SW480 (cell line): ENCODE measurements around the gene EXOC4.
A peak's percentile ranks its signal among the peaks of the same experiment; 100 is the strongest.
"Not testable (repeated sequence)": the region's sequence is repeated elsewhere in the genome, so short reads cannot be mapped to it uniquely, and the experiment has no call there.

ENCODE experiments used
- DNase-seq: peaks from one replicate; pipeline ENCODE4 v3.0.0-alpha.2; 2016; ENCODE audit warnings: low spot score

The EXOC4 gene

DNA sequence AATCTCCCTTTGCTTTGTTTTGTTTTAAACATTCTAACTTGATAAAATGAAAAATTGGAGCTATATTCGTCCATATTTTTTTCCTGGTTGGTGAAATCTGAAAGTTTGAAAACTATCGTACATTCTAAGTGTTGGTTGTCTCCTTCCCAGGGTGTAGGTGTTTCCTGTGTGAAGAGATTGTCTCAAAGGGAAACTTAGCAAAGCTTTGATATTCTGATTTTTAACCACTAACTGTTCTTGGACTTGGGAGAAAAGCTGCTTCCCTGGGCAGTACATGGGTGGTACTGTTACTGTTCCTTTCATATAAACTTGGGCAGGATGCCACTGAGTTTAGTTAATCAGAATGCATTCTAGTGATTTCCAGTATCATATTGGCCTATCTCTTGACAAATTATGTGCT is 620.8 kb downstream of the EXOC4 start:
- no peak for DNase-seq

DNA sequence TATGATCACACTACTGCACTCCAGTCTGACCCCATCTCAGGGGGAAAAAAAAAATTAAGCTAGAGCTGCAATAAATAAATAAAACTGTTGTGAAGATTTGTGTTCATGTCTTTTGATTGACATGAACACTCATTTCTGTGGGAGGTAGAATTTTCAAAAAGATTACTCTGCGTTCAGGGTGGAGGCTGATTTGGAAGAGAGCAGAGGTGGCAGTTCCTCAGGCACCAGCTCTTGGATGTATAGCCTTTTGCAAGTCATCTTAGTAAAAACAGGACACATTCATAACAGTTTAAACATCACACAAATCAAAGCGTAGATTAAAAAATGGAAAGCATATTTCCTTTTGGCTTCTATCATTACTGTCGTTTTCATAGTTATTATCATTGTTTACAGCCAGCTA is 630.7 kb downstream of the EXOC4 start:
- DNase-seq: no peak

DNA sequence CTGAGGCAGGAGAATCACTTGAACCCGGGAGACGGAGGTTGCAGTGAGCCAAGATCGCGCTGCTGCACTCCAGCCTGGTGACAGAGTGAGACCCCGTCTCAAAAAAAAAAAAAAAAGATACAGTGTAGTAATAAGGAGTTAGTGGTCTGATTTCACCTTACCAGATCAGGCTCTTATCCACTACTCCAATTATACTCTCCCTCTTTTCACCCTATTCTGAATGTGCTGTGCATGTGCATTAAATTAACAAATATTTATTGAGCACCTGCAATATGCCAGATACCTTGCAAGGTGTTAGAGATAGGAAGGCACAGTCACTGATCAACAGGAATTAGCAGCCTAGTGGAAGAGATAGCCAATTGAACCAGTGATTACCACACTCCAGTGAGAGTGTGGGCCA is 632.3 kb downstream of the EXOC4 start:
- no peak for DNase-seq

DNA sequence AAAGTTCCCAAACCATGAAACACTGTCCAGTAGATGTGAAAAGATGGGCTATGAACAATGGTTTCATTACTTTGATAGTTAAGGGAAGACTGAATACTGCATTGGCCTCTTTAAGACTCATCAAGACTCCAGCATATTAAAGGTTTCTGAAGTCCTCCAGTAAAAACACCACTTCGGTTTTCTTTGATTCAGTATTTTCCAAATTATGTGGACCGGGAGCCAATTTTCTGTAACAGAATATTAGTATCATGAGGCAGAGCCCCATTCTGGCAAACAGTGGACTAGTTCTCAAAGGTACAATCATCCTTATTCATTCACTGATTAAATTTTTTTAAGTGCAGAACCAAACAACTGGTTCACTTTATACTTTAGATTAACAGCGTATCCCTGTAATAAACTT is 633.2 kb downstream of the EXOC4 start:
- DNase-seq: no peak

DNA sequence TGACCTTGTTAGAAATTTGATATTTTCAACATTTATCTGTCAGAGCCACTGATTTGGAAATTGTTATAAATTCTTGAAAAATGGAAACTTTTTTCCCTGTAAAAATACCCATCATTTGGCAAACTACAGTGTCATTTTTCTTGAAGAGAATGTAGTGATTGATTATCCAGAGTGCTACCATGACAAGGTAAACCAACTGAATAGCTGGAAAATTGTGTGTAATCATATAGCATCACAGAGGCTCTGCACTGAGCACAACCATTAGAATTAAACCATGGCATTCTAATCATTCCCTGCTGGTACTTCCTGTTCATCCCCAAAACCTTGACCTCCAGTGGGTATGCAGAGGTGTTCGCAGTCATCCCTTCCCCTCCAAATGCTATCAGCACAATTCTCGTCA is 633.9 kb downstream of the EXOC4 start:
- DNase-seq: no peak

DNA sequence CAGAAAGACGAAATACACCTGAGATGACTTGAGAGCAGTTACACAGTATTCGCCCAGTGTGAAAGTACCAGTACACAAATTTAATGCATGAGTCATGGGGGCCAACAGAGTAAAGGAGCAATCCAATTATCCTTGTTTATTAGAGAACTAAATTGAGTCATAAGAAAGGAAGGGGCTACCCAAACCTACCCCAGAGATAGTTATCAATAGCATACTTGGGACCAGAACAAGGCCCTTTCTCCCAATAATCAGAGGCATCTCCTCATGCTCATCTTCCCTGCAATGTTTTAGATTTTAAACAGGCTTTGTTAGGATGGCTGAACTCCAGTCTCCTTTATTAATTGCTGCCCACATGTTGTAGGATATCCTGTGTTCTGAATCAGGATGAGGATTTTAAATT is 634.6 kb downstream of the EXOC4 start:
- DNase-seq: no peak

DNA sequence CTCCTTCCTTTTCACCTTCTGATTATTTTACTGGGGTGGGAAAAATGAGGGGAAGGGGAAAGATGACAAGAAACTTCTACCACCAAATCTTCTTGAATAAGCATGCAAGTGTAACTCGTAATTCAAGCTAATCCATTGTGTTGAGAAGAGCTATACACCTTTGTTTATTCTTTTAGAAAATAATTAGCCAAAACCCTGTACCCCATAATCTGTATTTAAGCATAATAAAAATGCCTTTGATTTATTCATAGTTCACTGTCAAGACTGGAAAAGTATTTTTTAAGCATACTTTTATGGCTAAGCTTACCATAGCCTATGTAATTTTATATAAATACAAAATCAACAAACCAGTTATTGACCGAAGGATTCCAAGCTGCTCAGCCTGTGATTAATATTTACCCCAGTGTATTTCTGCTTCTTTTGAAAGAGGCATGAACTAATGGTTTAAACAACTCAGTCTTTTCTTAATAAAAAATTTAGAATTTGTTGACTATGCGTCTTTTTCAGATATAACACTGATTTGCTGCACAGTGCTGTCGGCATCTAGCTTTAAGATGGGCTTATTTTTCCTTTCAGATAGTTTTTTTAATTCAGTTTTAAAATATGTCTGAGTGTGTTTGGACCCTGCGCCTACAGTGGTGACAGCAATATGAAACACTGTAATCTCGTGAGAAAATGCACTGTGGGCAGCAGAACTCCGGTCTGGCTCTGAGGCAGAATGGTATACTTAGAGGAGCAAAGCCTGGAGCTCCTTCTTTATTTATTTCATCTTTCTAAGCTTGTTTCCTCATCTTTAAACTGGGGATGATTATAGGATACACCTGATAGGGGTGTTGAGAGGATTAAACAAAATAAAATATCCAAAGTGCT is 635.4 kb downstream of the EXOC4 start:
- no peak for DNase-seq

DNA sequence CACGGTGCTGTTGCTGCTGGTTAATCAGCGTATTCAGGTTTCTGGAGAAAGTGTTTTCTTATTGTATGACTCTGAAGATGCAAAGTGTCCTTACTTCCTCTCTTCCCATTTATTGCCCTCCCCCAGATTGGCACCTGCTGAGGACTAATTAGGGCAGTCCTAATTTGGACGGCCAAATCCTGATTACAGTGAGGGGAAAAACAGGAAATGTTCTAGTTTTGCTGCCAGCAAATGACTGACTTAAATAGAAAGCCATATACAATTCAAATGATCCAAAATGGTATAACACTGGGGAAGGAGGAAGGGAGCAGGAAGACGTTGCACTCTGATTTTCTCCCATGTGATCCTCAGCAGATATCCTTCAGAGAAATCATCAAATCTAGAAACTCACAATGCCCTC is 651.9 kb downstream of the EXOC4 start:
- no peak for DNase-seq

DNA sequence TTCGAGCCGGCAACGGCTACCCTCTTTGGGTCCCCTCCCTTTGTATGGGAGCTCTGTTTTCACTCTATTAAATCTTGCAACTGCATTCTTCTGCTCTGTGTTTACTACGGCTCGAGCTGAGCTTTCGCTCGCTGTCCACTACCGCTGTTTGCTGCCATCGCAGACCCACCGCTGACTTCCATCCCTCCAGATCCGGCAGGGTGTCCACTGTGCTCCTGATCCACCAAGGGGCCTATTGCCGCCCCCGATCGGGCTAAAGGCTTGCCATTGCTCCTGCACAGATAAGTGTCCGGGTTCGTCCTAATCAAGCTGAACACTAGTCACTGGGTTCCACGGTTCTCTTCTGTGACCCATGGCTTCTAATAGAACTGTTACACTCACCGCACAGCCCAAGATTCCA is 653.7 kb downstream of the EXOC4 start:
- DNase-seq: not testable (repeated sequence)

DNA sequence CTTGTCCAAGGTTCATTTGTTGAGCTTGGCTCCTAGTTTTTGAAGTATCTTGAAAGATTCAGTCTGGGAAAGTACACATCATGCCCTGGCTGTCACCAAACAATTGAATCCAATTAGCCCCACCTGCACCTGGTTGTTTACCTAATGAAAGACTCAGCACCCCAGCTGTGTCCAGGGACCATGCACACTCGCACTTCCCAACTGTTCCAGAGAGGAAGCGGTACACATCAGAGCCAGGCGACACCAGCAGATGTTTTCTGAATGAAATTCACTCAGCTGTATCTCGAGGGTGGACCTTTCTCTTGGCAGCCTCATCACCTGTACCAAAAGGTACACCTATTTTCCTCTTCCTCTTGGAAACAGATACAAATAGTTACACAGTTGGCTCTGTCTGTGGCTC is 657.9 kb downstream of the EXOC4 start:
- DNase-seq: peak; percentile 9

DNA sequence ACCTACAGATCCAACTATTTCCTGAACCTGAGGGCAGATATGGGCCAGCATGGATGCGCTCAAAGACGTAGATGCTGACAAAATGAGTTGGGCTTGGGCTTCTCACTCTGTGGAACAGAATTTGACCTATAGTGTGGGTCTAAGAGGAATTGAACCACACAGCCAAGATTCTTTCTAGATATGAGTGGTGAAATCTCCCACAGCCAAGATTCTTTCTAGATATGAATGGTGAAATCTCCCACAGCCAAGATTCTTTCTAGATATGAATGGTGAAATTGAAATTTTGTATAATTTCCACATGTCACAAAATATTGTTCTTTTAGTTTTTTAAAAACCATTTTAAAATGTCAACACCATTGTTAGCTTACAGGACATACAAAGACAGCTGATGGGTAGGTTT is 658.8 kb downstream of the EXOC4 start:
- DNase-seq: no peak

DNA sequence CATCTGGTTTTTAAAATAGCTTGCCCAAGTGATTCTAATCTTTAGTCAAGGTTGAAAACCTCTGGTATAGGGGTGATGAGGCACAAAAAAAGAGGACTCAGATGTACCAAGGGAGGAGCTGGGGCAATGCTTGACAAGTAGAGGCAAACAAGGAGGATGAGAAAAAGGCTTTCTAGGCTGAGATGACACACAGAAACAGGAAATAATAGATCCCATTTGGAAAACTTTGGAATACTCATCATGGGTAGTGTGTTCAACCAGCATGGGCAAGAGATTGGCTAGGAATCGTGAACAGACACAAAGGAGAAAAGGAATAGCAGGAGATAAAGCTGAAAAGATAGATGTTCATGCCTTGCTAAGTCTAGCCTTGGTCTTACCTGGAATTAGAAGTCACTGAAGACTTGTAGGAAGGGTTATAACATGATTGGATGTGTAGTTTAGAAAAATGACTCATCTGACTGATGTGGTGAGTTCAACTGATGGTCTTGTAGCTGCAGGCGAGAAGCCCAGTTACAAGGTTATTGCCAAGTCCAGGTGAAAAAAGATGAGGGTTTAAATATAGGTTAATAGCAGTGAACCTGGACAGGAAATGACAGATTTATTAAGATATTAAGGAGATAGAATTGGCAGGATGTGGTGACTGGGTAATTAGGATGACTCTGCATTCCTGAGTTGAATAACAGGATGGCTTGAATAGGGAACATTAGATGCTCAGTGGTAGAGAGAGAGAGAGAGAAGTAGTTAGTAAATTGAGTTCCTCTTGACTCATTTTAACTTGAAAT is 660.2 kb downstream of the EXOC4 start:
- peak; percentile 35 for DNase-seq

DNA sequence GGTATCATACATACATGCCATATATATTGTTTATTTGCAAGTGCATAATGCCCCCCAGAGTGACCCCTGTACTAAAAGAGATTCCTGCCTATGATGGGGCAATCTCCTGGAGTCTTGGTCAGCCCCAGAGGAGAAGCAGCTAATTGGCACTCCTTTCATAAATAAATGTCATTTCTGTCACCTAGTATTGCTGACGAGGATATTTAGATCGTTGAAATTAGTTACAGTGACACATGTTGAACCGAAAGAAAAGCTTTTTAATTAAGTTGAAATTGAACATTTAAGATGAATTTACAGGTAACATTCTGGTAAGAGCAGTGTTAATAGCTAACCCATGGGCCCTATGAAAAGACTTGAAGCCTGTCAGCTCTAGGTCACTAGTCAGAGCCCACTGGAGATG is 663.7 kb downstream of the EXOC4 start:
- DNase-seq: no peak

DNA sequence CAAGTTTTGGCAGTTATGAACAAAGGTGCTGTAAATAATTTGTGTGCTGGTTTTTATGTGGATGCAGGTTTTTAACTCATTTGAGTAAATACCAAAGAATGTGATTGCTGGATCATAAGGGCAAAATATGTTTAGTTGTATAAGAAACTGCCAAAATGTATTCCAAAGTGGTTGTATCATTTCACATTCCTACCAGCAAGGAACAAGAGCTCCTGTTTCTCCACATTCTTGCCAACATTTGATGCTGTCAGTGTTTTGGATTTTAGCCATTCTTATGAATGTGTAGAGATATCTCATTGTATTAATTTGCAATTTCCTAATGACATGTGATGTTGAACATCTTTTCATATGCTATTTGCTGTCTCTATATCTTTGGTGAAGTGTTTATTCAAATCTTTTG is 666.9 kb downstream of the EXOC4 start:
- DNase-seq: no peak

DNA sequence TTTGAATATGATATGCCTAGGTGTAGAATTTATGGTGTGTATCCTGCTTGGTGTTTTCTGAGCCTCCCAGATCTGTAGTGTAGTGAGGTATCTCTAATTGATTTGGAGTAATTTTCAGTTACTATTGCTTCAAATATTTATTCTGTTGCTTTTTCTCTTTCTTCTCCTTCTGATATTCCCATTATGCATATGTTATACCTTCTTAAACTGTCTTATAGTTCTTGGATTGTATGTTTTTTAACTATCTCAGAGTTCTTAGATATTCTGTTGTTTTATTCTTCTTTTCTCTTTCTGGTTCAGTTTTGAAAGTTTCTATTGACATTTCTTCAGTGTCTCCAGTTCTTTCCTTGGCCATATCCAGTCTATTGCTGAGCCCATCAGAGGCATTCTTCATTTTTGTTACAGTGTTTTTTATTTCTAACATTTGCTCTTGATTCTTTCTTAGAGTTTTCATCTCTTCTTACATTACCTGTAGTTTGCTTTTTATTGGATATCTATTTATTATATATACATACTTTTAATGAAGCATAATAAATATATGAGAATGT is 668.8 kb downstream of the EXOC4 start:
- no peak for DNase-seq

DNA sequence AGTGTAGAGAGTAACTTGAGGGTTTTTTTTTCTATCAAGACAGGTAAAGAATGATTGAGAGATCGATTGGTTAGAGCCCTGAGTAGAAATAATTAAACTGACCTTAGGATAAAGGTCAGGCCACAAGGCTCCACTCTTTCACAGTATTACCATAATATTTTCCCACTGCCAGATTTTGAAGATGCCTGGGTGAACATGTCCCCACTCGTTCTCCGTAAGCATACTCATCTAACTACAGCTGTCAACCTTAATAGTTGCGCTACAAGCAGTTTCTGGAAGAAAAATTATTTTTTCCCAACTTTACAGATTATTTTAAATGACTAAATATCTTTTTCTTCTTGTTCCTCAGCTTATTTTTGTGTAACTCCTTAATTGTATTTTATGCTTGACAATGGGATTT is 671.1 kb downstream of the EXOC4 start:
- no peak for DNase-seq

DNA sequence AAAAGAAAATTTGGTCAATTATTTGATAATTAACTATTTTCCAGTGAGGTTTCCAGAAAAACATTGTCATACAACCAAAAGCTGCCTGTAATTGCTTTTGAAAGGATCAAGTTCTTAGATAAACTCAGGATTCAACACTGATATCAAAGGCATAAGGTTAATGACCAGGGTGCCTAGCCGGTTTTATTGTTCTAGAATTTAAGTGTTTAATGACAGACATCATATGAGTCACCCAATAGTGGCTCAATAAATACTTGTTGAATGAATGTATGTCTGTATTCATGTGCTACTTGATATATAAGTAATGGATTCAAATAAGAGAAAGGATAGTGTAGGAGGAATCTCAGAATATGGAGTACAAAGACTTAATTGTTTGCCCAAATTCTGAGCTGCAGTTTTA is 678.2 kb downstream of the EXOC4 start:
- DNase-seq: peak; percentile 2

DNA sequence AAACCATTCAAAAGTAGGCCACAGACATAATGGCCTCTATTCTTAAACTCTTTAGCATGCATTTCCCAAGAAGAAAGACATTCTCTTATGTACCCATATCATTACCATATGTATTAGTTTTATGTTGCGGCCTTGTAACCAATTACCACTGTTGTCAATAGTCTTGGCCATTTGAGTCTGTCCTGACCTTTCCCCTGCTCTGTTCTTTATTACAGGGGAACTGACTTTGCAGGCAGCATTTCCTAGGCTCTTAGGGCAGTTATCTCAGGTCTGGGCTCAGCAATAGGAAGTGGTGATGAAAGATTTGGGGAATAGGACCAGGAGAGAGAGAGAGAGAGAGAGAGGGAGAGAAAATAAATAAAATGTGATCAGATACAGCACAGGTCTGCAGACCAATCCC is 679.7 kb downstream of the EXOC4 start:
- DNase-seq: no peak

DNA sequence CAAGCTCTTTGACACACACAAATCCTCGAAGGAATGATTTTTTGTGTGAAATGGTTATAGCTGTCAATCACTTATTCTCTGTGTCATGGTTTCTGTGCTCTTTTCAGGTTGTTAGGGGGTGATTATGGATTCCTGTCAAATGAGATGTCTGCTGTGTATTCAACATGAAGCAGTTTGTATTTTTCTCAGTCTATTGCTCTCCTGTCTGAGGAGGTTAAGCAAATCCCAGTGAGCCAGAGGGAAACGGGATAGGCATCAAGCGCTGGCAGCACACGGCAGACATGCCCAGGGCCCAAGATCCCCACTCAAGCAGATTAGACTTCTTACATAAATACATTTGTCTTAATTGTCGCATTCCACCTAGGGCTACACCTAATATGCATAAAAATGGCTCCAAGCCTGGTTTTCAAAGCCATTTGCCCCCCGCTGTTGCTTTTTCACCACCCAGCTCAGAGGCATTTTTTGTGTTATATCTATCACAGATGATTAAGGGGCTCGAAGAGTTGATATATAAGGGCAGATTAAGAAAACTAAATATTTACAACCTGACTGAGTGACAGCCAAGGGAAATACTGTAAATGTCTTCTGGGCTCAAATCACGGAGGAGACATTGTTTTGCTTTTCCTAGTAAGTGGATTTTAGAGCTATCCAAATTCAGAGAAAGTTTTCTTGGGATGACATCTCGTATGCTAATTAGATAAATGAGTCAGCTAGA is 681.5 kb downstream of the EXOC4 start:
- no peak for DNase-seq

DNA sequence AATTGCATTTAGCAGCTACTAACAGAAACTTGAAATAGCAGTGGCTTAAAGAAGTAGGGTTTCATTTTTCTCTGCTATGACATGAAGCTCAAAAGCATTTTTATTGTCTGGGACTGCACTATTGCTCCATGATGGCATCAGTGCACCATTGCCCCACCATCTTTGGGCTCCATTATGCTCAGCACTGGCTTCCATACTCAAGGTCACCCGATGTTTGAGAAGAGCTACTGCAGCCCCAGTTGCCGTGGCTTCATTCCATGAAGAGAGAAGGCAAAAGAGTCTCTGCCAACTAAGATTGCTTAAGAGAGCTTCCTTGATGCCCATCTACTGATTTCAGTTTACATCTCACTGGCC is 682.1 kb downstream of the EXOC4 start:
- no peak for DNase-seq

DNA sequence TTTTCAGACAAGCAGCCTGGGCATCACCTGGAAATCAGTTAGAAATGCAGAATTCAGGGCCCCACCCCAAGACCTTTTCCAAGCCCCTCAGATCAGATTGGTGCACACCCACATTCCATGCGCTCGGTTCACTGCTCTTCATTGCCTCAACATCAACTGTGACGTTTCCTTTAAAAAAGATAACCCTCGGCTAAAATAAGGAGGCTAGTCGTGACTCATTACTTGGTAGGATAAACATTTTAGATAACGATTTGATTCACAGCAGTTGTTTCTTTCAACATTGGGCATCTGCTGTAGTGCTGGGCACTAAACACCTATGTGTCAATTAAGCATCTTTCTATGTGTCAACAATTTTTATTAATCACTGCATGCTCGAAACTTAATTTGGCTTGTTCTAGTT is 683.2 kb downstream of the EXOC4 start:
- no peak for DNase-seq

DNA sequence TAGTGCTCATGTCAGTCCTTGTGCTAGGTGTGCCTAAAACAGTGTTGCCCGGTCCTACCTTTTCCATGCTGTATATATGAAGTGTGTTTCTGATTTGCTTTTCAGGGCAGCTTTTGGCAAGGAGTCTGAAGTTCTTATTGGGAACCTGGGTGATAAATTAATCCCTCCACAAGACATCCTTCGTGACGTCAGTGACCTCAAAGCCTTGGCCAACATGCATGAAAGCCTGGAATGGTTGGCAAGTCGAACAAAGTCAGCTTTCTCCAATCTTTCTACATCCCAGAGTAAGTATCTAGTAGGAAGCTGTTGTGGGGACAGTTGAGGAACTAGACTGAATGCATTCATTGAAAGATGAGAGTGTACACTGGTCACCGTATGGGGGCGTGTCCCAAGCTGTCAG is 684.9 kb downstream of the EXOC4 start:
- no peak for DNase-seq

DNA sequence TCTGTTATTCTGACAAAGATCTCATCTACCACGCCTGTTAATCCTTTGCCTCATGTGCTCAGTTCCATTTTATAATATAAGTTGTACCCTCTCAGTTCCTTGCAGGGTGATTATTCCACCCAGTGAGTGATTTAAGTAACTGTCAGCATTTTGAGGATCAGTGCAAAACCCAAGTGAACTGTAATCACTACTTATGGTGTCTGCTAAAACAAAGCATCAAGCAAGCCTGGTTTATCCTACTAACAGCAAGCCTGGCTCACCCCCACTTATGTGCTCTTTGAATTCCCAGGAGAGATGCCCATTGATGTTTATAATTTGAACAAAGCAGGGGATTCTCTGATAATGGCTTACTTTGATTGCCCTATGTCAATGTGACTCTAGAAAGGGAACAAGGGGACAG is 687.5 kb downstream of the EXOC4 start:
- no peak for DNase-seq
